ENCODE results near the gene PIAS4. TPM values are rescaled to one million over a fixed set of nuclear protein-coding genes. Genes with fewer than 3 reads are reported as not detected.
A peak's percentile ranks its signal among the peaks of the same experiment; 100 is the strongest.

Gene PIAS4
- total and polyA plus RNA-seq, 2 of the 13 experiments (the other 11 are each of a cell fraction or from before 2014, with no cell fraction given): 9.0 to 20.1 TPM

GRCh38 chr19:4057931-4058692 is 50.6 kb downstream of the PIAS4 start (continued):
- TF ChIP-seq ETV6 (CRISPR knock-in tag; conservative IDR thresholded peaks at IDR 0.05) (peak; percentile 51; the same call in 1 of the 2 replicates), CC2D1A (CRISPR knock-in tag; IDR thresholded peaks at IDR 0.05) (0 out of 2 replicates have a peak, but pooled peaks have one; percentile 60), TCF7L2 (IDR thresholded peaks at IDR 0.05; ENCODE audit: low read depth, low read length) (no peak), ZNF224 (CRISPR knock-in tag; IDR thresholded peaks at IDR 0.05) (no peak), TRIM22 (IDR thresholded peaks at IDR 0.05) (no peak), SP2 (CRISPR knock-in tag; IDR thresholded peaks at IDR 0.05) (no peak), ZNF781 (CRISPR knock-in tag; IDR thresholded peaks at IDR 0.05; ENCODE audit: borderline replicate concordance, not compliant biosample characterization) (peak; percentile 38), ELF4 (CRISPR knock-in tag; IDR thresholded peaks at IDR 0.05; ENCODE audit: borderline replicate concordance) (no peak), DRAP1 (CRISPR knock-in tag; IDR thresholded peaks at IDR 0.05) (peak; percentile 41; the same call in 1 of the 2 replicates), PHF5A (CRISPR knock-in tag; IDR thresholded peaks at IDR 0.05; ENCODE audit: low read depth, unreplicated experiment) (no peak), ZFP36L1 (CRISPR knock-in tag; IDR thresholded peaks at IDR 0.05) (peak; percentile 75), KDM3A (CRISPR knock-in tag; IDR thresholded peaks at IDR 0.05; ENCODE audit: low read depth) (0 out of 2 replicates have a peak, but pooled peaks have one; percentile 41), PRDM4 (CRISPR knock-in tag; IDR thresholded peaks at IDR 0.05; ENCODE audit: borderline replicate concordance) (no peak), FIP1L1 (IDR thresholded peaks at IDR 0.05; ENCODE audit: borderline replicate concordance, insufficient read depth, low read depth, low read length) (no peak), SKIL (CRISPR knock-in tag; IDR thresholded peaks at IDR 0.05; ENCODE audit: borderline replicate concordance) (peak; percentile 63), PBX2 (CRISPR knock-in tag; IDR thresholded peaks at IDR 0.05) (no peak), KLF6 (CRISPR knock-in tag; IDR thresholded peaks at IDR 0.05) (peak; percentile 91), MEIS2 (CRISPR knock-in tag; IDR thresholded peaks at IDR 0.05) (peak; percentile 63; the same call in 1 of the 2 replicates), ZNF670 (CRISPR knock-in tag; IDR thresholded peaks at IDR 0.05; ENCODE audit: borderline replicate concordance) (peak; percentile 85), ZNF275 (CRISPR knock-in tag; IDR thresholded peaks at IDR 0.05; ENCODE audit: borderline replicate concordance) (no peak)

Data from HepG2 (cell line).